ENCODE results near the gene PRDM12.
A peak's percentile ranks its signal among the peaks of the same experiment; 100 is the strongest.

PRDM12 gene

GRCh38 chr9:130715270-130715669, 50.9 kb downstream of the PRDM12 start:
- H3K4me3 ChIP-seq (ENCODE audit: low read depth, low read length) = peak overlapping the region; percentile 94
- TF ChIP-seq CTCF (IDR thresholded peaks at IDR 0.05; ENCODE audit: control insufficient read depth, extremely low read depth, insufficient read depth) = no peak
- no peak for DNase-seq (ENCODE audit: low read depth)

DNA sequence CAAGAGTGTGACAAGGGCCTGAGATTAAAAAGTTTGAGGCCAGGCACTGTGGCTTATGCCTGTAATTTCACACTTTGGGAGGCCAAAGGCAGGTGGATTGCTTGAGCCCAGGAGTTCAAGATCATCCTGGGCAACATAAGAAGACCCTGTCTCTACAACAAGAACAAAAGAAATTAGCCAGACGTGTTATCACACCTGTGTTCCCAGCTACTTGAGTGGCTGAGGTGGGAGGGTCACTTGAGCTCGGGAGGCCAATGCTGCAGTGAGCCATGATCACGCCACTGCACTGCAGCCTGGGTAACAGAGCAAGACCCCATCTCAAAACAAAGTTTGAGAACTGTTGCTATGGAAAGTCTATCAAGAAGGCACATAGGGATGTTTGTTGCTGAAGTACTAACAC, 54.2 kb downstream of the PRDM12 start:
- DNase-seq (ENCODE audit: low read depth) = no peak
- no peak overlapping the region for H3K4me3 ChIP-seq (ENCODE audit: low read depth, low read length)
- no peak for TF ChIP-seq CTCF (IDR thresholded peaks at IDR 0.05; ENCODE audit: control insufficient read depth, extremely low read depth, insufficient read depth)

GRCh38 chr9:130720762-130721161, 56.4 kb downstream of the PRDM12 start:
- DNase-seq (ENCODE audit: low read depth) = no peak
- H3K4me3 ChIP-seq (ENCODE audit: low read depth, low read length) = no peak overlapping the region
- TF ChIP-seq CTCF (IDR thresholded peaks at IDR 0.05; ENCODE audit: control insufficient read depth, extremely low read depth, insufficient read depth) = no peak

DNA sequence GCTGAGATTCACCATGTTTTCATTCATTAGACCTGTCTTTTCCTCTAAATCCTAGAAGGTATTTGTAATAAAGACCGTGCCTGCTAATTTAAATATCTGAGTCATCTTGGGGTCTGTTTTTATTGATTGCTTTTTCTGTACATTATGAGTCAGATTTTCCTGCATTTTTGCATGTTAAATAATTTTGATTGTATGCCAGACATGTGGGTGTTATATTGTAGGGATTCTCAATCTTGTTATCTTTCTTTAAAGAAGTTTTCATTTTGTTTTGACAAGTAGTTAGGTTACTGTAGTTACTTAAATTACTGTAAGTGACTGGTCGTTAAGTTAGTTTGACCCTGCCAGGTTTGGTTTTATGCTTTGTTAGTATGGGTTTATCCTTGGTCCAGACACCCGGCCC, 64.3 kb downstream of the PRDM12 start:
- no peak for TF ChIP-seq CTCF (IDR thresholded peaks at IDR 0.05; ENCODE audit: control insufficient read depth, extremely low read depth, insufficient read depth)
- no peak for DNase-seq (ENCODE audit: low read depth)

DNA sequence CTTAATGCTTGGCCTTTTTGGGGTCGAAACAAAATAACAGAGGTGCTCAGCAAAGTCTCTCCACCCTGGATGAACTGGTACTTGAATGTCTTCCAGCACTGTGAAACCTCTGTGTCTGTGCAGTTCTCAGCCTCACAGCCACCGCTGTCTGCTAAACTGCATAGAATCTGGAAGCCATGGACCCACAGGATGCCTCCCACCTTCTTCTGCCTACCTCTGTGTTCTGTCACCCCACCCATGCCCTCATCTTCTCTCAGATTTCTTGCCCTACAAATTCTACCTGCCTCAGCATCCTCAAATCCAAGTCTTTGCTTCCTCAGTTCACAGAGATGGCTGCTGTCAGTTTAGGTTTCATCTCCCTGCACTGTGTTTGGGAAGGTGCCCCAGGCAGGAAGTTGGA, 64.8 kb downstream of the PRDM12 start:
- no peak for DNase-seq (ENCODE audit: low read depth)
- no peak overlapping the region for H3K4me3 ChIP-seq (ENCODE audit: low read depth, low read length)
- TF ChIP-seq CTCF (IDR thresholded peaks at IDR 0.05; ENCODE audit: control insufficient read depth, extremely low read depth, insufficient read depth) = no peak

More for the DNA sequence above, 64.3 kb downstream of the PRDM12 start:
- H3K4me3 ChIP-seq (ENCODE audit: low read depth, low read length) = no peak overlapping the region

- TF ChIP-seq CTCF (IDR thresholded peaks at IDR 0.05; ENCODE audit: control insufficient read depth, extremely low read depth, insufficient read depth) = no peak
- no peak overlapping the region for H3K4me3 ChIP-seq (ENCODE audit: low read depth, low read length)
- peak; percentile 65 for DNase-seq (ENCODE audit: low read depth)
Measured at GRCh38 chr9:130731355-130731754, 67.0 kb downstream of the PRDM12 start.

DNA sequence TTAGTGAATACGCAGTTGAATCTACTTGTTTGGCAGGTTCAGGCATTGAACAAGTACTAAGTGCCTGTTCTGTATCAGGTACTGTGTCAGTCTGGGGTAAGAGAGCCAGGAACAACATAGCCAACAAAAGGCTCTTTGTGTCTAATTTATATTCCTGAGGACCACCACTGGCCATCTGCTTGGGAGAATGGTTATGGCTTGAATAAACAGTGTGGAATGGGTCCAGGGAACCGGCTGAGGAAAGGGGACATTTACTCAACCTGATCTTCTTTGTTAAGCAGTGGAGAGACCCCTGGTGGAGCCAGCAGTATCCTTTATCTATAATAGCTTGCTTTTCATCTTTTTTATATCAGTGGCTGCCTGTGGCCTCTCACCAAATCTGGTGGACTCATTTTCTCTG, 67.7 kb downstream of the PRDM12 start:
- no peak for TF ChIP-seq CTCF (IDR thresholded peaks at IDR 0.05; ENCODE audit: control insufficient read depth, extremely low read depth, insufficient read depth)
- H3K4me3 ChIP-seq (ENCODE audit: low read depth, low read length) = no peak overlapping the region
- DNase-seq (ENCODE audit: low read depth) = no peak

Data from LNCaP clone FGC (cell line).